ENCODE results near the gene SLC43A2. TPM values are rescaled to one million over a fixed set of nuclear protein-coding genes. Genes with fewer than 3 reads are reported as not detected.

Gene SLC43A2
- total and polyA plus RNA-seq, 8 donors = 25.6 to 87.9 (median 27.0) TPM

DNA sequence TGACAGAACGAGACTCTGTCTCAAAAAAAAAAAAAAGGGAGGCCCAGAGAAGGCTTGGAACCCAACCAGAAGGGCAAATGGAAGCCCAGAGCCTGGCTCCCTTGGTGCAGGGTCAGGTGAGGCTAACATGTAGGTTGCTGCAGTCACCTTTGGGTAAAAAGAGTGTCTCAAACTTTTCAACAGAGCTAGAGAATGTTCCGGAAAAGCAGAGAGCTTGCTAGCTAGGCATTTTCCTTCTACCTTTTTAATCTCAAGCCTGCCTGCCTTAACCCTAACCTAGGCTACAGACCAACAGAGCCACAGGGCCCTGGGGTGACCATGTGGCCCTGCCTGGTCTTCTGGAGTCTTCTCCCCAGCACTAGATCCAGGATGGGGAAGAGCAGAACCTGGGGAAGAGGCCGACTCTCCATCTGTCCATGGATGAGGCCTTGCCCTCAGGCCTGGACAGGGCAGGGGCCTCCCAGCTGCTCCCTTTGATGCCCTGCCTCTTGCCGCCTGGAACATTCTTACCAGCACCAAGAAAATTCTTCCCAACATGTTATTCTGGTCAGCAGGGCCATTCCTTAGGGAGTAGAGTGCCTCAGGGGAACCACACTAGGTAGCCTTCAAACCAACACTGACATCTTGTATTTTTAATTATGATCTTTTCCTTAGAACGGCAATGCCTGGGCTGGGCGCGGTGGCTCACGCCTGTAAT is 30.1 kb downstream of the SLC43A2 start:
- TF ChIP-seq, protein P1, sequence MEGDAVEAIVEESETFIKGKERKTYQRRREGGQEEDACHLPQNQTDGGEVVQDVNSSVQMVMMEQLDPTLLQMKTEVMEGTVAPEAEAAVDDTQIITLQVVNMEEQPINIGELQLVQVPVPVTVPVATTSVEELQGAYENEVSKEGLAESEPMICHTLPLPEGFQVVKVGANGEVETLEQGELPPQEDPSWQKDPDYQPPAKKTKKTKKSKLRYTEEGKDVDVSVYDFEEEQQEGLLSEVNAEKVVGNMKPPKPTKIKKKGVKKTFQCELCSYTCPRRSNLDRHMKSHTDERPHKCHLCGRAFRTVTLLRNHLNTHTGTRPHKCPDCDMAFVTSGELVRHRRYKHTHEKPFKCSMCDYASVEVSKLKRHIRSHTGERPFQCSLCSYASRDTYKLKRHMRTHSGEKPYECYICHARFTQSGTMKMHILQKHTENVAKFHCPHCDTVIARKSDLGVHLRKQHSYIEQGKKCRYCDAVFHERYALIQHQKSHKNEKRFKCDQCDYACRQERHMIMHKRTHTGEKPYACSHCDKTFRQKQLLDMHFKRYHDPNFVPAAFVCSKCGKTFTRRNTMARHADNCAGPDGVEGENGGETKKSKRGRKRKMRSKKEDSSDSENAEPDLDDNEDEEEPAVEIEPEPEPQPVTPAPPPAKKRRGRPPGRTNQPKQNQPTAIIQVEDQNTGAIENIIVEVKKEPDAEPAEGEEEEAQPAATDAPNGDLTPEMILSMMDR (IDR thresholded peaks at IDR 0.05) = no peak
- peaks cover 0 to 12% of the 10 kb centered on the region in 2 donors for H3K4me1 ChIP-seq
- peak; percentile 23 for ATAC-seq
- no peak overlapping the region for H3K4me3 ChIP-seq
- H3K27ac ChIP-seq = peak overlapping the region; percentile 2 to 44
- no peaks in the 10 kb centered on the region for H3K27me3 ChIP-seq
- DNase-seq = no peak
- H3K36me3 ChIP-seq = peaks cover 0 to 39% of the 10 kb centered on the region in 2 donors
- intact Hi-C loops (cut with DNase I) = no loop called here
- no peaks in the 10 kb centered on the region for H3K9me3 ChIP-seq

DNA sequence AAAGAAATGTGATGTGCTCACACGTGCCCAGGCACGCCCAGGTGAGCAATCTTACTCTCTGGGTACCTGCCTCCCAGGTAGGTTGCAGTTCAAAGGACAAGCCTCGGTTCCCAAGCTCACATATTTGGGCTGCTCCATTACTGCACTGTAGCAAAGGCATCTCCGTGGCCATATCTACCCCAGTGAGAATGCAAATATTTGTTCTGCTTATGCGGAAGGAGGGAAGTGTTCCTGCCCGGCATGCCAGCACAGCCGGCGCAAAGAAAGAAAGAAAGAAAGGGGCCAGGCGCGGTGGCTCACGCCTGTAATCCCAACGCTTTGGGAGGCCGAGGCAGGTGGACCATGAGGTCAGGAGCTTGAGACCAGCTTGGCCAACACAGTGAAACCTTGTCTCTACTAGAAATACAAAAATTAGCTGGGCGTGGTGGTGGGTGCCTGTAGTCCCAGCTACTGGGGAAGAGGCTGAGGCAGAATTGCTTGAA is 30.7 kb downstream of the SLC43A2 start:
- peaks cover 0 to 13% of the 10 kb centered on the region in 2 donors for H3K4me1 ChIP-seq
- H3K27ac ChIP-seq = peak overlapping the region; percentile 2 to 44
- TF ChIP-seq, protein P1 (IDR thresholded peaks at IDR 0.05) = no peak
- DNase-seq (no peak), ATAC-seq (peak; percentile 90)
- intact Hi-C loops (cut with DNase I) = no loop called here
- H3K27me3 ChIP-seq = no peaks in the 10 kb centered on the region
- no peaks in the 10 kb centered on the region for H3K9me3 ChIP-seq
- peaks cover 0 to 39% of the 10 kb centered on the region in 2 donors for H3K36me3 ChIP-seq
- no peak overlapping the region for H3K4me3 ChIP-seq

DNA sequence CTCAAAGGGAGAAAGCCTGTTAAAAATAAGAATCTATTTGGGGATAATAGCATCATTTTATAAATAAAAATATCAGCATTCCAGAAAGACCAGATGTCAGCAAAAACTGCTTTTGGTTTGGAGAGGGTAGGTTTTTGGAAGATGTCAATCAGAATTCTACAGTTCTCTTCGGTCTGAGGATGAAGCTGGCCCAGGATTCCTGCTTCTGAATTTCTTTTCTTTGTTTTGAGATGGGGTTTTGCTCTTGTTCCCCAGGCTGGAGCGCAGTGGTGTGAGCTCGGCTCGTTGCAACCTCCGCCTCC is 35.1 kb downstream of the SLC43A2 start:
- DNase-seq (no peak), ATAC-seq (no peak)
- no peaks in the 10 kb centered on the region for H3K27me3 ChIP-seq
- peaks cover 14 to 55% of the 10 kb centered on the region in 2 donors for H3K4me1 ChIP-seq
- H3K4me3 ChIP-seq = no peak overlapping the region
- no peaks in the 10 kb centered on the region for H3K9me3 ChIP-seq
- peaks cover 0 to 44% of the 10 kb centered on the region in 2 donors for H3K36me3 ChIP-seq
- intact Hi-C loops (cut with DNase I) = no loop called here
- no peak overlapping the region for H3K27ac ChIP-seq
- TF ChIP-seq, protein P1 (IDR thresholded peaks at IDR 0.05) = no peak

DNA sequence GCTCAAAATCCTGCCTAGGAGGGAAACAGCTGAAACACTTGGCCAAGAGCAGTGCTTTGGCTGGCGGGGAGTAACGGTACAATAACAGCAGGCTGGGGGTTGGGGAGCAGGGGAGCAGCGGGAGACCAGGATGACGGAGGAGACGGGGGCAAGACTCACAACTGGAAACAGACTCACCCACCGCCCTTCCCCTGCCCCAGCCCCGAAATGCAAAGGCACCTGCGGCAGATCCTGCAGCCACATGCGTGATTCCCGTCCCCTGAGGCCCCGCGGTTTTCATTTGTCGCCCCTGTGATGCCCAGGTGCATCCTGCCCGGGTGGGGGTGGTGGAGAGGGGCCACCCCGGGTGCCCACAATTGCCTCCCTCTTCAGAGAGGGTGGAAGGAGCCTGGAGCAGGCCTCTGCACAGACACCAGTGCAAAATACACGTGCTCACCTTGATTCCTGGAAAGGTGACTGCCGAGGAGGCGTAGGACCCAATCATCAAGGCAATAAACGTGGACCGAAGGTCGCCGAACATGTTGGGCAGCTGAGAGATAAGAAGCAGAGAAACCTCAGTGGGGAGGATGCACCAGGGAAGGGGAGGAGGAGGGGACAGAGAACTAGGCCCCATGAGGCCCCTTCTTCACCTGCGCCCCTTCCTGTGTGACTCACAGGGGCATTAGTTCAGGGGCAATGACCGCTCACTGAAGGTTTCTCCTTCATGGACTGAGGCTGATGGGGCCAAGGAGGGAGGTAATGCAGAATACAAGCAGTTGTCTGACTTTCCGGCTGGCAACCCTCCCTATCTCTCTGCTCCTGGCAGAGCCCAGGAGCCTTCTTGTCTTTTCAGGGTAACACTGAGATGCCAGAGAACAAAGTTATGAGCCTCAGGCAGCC is 35.6 kb downstream of the SLC43A2 start:
- no peak overlapping the region for H3K27ac ChIP-seq
- DNase-seq (no peak), ATAC-seq (no peak)
- intact Hi-C loops (cut with DNase I) = no loop called here
- H3K27me3 ChIP-seq = no peaks in the 10 kb centered on the region
- peaks cover 0 to 45% of the 10 kb centered on the region in 2 donors for H3K36me3 ChIP-seq
- no peaks in the 10 kb centered on the region for H3K9me3 ChIP-seq
- TF ChIP-seq, protein P1 (IDR thresholded peaks at IDR 0.05) = no peak
- H3K4me3 ChIP-seq = no peak overlapping the region
- H3K4me1 ChIP-seq = peaks cover 14 to 61% of the 10 kb centered on the region in 2 donors

DNA sequence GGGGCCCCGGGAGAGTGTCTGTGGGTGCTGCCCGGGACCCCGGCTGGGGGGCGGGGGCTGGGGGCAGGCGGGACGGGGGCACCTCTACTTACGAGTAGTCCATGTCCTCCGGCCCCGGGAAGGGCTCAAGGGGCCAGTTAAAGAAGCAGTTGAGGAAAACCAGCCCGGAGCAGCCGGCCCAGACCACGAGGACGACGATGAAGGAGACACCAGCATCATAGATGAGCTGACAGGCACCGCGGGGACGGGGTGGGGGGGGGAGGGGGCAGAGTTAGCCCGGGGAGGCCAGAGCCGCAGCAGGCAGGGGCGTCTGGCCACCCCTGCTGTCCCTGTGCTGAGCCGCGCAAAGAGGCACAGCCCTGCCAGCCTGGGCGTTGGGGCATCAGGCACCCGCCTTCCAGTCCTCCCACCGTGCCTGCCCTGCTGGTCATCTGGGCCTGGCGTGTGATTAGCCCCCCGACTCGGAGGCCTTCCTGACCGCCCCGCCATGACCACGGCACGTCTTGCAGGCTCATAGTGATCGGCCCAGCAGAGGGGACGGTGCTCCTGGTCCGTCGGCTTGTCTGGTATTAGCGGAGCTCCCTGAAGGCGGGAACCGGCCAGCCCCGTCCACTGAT is 37.1 kb downstream of the SLC43A2 start:
- H3K9me3 ChIP-seq = no peaks in the 10 kb centered on the region
- H3K27ac ChIP-seq = peak overlapping the region in 1 of 2 donors; percentile 92
- H3K36me3 ChIP-seq = peaks cover 0 to 47% of the 10 kb centered on the region in 2 donors
- no peak for ATAC-seq
- no peak for DNase-seq
- H3K4me1 ChIP-seq = peaks cover 14 to 75% of the 10 kb centered on the region in 2 donors
- intact Hi-C loops (cut with DNase I) = no loop called here
- H3K27me3 ChIP-seq = no peaks in the 10 kb centered on the region
- H3K4me3 ChIP-seq = no peak overlapping the region
- TF ChIP-seq, protein P1 (IDR thresholded peaks at IDR 0.05) = no peak

All from left lung (tissue), 10 donors.